ENCODE results near the gene CYP27B1.
A peak's percentile ranks its signal among the peaks of the same experiment; 100 is the strongest.

The CYP27B1 gene

GRCh38 chr12:57754411-57755193 lies 12.3 kb downstream of the CYP27B1 start, which contains the start of gene MARCHF9:
TSS of gene MARCHF9 (plus strand) at chr12:57755103. CDS start at chr12:57755529, 426 bp downstream.
- DNase-seq (ENCODE audit: low spot score), result peak; percentile 88
- no peaks in the 10 kb centered on the region for H3K27me3 ChIP-seq (ENCODE audit: insufficient read depth, poor library complexity, severe bottlenecking)
- ATAC-seq (ENCODE audit: low read depth), result peak; percentile 61
- H3K36me3 ChIP-seq (ENCODE audit: low read depth), result peaks cover 25% of the 10 kb centered on the region
- H3K4me3 ChIP-seq (ENCODE audit: severe bottlenecking), result peak within 1 kb of the TSS; percentile 78
- H3K27ac ChIP-seq (ENCODE audit: poor library complexity, severe bottlenecking), result peak within 1 kb of the TSS; percentile 65
- H3K4me1 ChIP-seq (ENCODE audit: insufficient read depth, poor library complexity, severe bottlenecking), result peaks cover 8% of the 10 kb centered on the region
- no peak for TF ChIP-seq CTCF (IDR thresholded peaks at IDR 0.05; ENCODE audit: poor library complexity, severe bottlenecking)
- no peaks in the 10 kb centered on the region for H3K9me3 ChIP-seq (ENCODE audit: severe bottlenecking)

- Histone ChIP-seq H3K4me1 (ENCODE audit: insufficient read depth, poor library complexity, severe bottlenecking) (peaks cover 8% of the 10 kb centered on the region), H3K36me3 (ENCODE audit: low read depth) (peaks cover 33% of the 10 kb centered on the region), H3K4me3 (ENCODE audit: severe bottlenecking) (no peak overlapping the region), H3K27ac (ENCODE audit: poor library complexity, severe bottlenecking) (peak overlapping the region; percentile 65), H3K27me3 (ENCODE audit: insufficient read depth, poor library complexity, severe bottlenecking) (no peaks in the 10 kb centered on the region), H3K9me3 (ENCODE audit: severe bottlenecking) (no peaks in the 10 kb centered on the region)
- no peak for DNase-seq (ENCODE audit: low spot score)
- ATAC-seq (ENCODE audit: low read depth), result no peak
- no peak for TF ChIP-seq CTCF (IDR thresholded peaks at IDR 0.05; ENCODE audit: poor library complexity, severe bottlenecking)
These were observed 13.0 kb downstream of the CYP27B1 start for GRCh38 chr12:57753756-57754337.

GRCh38 chr12:57752668-57753000 lies 14.2 kb downstream of the CYP27B1 start:
- no peak for ATAC-seq (ENCODE audit: low read depth)
- Histone ChIP-seq H3K4me1 (ENCODE audit: insufficient read depth, poor library complexity, severe bottlenecking) (peaks cover 8% of the 10 kb centered on the region), H3K36me3 (ENCODE audit: low read depth) (peaks cover 40% of the 10 kb centered on the region), H3K9me3 (ENCODE audit: severe bottlenecking) (no peaks in the 10 kb centered on the region), H3K27me3 (ENCODE audit: insufficient read depth, poor library complexity, severe bottlenecking) (no peaks in the 10 kb centered on the region), H3K4me3 (ENCODE audit: severe bottlenecking) (peak overlapping the region; percentile 13), H3K27ac (ENCODE audit: poor library complexity, severe bottlenecking) (peak overlapping the region; percentile 65)
- no peak for TF ChIP-seq CTCF (IDR thresholded peaks at IDR 0.05; ENCODE audit: poor library complexity, severe bottlenecking)
- no peak for DNase-seq (ENCODE audit: low spot score)

- peak within 1 kb of the TSS; percentile 82 for H3K4me3 ChIP-seq (ENCODE audit: severe bottlenecking)
- no peaks in the 10 kb centered on the region for H3K9me3 ChIP-seq (ENCODE audit: severe bottlenecking)
- DNase-seq (ENCODE audit: low spot score) (peak; percentile 99), ATAC-seq (ENCODE audit: low read depth) (peak; percentile 69)
- peak within 1 kb of the TSS; percentile 65 for H3K27ac ChIP-seq (ENCODE audit: poor library complexity, severe bottlenecking)
- no peak for TF ChIP-seq CTCF (IDR thresholded peaks at IDR 0.05; ENCODE audit: poor library complexity, severe bottlenecking)
- H3K36me3 ChIP-seq (ENCODE audit: low read depth), result peaks cover 42% of the 10 kb centered on the region
- no peaks in the 10 kb centered on the region for H3K27me3 ChIP-seq (ENCODE audit: insufficient read depth, poor library complexity, severe bottlenecking)
- H3K4me1 ChIP-seq (ENCODE audit: insufficient read depth, poor library complexity, severe bottlenecking), result peaks cover 8% of the 10 kb centered on the region
These were observed 14.8 kb downstream of the CYP27B1 start, which contains the start of gene CDK4 for GRCh38 chr12:57751788-57752667. TSS of gene CDK4 (minus strand) at chr12:57752310. CDS start at chr12:57751717, 593 bp downstream.

All from RWPE2 (cell line).